PFSK-1 (cell line): ENCODE results near the gene VCX3A. TPM values are rescaled to one million over a fixed set of nuclear protein-coding genes. Genes with fewer than 3 reads are reported as not detected.
"Not testable (repeated sequence)": the region's sequence is repeated elsewhere in the genome, so short reads cannot be mapped to it uniquely, and the experiment has no call there.

Experiments used
- FOXP2 ChIP-seq: optimal IDR thresholded peaks from 2 replicates; pipeline ENCODE3; 2011; ENCODE audit warnings: borderline replicate concordance, control low read depth, inconsistent platforms; ENCODE audit not compliant: insufficient read depth; ENCODE audit errors: extremely low read length, extremely low read depth
- POLR2AphosphoS5 ChIP-seq: IDR thresholded peaks from 2 replicates; pipeline ENCODE4 v1.6.1; 2012; ENCODE audit warnings: low read depth, mild to moderate bottlenecking, control low read depth, low read length, moderate library complexity
- SIN3A ChIP-seq: IDR thresholded peaks from 2 replicates; pipeline ENCODE4 v1.6.1; 2012; ENCODE audit warnings: mild to moderate bottlenecking, low read length, moderate library complexity, borderline replicate concordance; ENCODE audit not compliant: insufficient read depth
- TAF1 ChIP-seq: IDR thresholded peaks from 2 replicates; pipeline ENCODE4 v1.6.1; 2012; ENCODE audit warnings: low read length, control low read depth, borderline replicate concordance; ENCODE audit not compliant: insufficient read depth
- polyA plus RNA-seq: library from polyadenylated mRNA; unstranded; fragments of >200 nt; gene quantifications from one replicate; pipeline ENCODE4 v1.2.1, GENCODE V29; 2012; ENCODE audit warnings: low read depth, missing spikeins; ENCODE audit not compliant: insufficient read length
- TF ChIP-seq, protein P1 (sequence below), 2 experiments: IDR thresholded peaks; 2 replicates each; pipeline versions ENCODE4 v1.6.1 to v1.8.0; 2011 to 2012; ENCODE audit warnings: low read depth in 2 of 2, low read length in 2 of 2, control low read depth in 1 of 2, inconsistent platforms in 1 of 2, mild to moderate bottlenecking in 1 of 2, moderate library complexity in 1 of 2; ENCODE audit not compliant: insufficient read depth in 1 of 2

The VCX3A gene
- not detected for polyA plus RNA-seq

DNA sequence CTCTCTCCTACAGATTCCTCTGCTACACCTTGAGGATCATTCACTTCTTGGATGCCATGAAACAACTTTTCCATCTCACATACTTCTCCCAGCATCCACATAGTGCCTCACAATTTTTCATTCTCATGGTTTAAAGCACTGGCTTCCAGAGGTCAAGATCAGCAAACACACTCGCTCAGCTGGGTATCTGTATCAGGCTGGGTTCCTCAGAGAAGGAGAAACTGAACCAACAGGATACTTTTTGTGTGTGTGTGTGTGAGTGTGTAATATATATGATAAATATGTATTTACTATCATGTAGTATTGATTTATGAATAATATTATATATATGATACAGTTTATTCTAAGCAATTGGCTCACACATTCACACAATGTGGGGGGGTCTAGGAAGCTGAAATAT is at the start of gene VCX3A:
TSS of gene VCX3A (minus strand) at position 101 of the 400 bp plus-strand sequence. CDS start 621 bp downstream, outside the sequence.
- TF ChIP-seq POLR2AphosphoS5, SIN3A, FOXP2: not testable (repeated sequence)

DNA sequence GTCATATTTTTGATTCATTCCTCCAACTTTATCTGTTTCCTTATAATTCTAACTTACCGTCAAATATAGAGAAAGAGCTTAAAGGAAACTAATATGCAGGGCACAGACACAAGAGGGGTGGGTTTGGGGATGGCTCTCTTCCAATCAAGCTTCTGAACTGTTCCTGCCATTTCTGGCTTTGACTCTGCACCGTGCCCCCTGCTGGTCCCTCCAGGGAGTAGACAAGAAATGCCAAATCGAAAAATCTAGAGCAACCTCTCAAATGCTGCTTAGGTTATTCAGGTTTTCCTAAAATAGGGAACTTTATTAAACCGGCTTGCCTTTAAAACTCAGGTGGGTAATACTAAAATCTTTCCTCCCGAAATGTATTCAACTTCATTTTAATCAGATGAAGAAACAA is 39.8 kb upstream of the VCX3A start:
- TF ChIP-seq POLR2AphosphoS5 (no peak), FOXP2 (no peak), SIN3A (no peak), TAF1 (no peak)
- TF ChIP-seq, protein P1, sequence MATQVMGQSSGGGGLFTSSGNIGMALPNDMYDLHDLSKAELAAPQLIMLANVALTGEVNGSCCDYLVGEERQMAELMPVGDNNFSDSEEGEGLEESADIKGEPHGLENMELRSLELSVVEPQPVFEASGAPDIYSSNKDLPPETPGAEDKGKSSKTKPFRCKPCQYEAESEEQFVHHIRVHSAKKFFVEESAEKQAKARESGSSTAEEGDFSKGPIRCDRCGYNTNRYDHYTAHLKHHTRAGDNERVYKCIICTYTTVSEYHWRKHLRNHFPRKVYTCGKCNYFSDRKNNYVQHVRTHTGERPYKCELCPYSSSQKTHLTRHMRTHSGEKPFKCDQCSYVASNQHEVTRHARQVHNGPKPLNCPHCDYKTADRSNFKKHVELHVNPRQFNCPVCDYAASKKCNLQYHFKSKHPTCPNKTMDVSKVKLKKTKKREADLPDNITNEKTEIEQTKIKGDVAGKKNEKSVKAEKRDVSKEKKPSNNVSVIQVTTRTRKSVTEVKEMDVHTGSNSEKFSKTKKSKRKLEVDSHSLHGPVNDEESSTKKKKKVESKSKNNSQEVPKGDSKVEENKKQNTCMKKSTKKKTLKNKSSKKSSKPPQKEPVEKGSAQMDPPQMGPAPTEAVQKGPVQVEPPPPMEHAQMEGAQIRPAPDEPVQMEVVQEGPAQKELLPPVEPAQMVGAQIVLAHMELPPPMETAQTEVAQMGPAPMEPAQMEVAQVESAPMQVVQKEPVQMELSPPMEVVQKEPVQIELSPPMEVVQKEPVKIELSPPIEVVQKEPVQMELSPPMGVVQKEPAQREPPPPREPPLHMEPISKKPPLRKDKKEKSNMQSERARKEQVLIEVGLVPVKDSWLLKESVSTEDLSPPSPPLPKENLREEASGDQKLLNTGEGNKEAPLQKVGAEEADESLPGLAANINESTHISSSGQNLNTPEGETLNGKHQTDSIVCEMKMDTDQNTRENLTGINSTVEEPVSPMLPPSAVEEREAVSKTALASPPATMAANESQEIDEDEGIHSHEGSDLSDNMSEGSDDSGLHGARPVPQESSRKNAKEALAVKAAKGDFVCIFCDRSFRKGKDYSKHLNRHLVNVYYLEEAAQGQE (IDR thresholded peaks at IDR 0.05; ENCODE audit: insufficient read depth in 1 of 2, low read depth in 2 of 2, low read length in 2 of 2), result no peak

DNA sequence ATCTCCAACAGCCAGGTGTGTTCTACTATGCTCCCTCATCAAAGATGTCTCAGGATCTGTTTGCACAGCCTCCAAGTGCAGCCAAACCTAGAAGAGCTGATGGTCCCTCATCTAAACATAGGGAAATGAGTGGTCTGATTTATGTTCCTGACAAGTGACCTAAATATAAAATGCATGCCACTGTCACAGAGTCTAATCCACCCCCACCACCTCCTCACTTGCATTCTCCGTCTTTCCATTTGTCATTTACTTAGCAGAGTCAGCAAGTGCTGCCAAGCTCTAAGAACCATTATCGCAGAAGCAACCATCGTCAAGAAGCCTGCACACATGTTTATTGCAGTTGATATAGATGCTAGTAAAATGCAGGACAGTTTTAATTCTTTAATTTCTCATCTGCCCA is 33.1 kb upstream of the VCX3A start:
- TF ChIP-seq, protein P1 (IDR thresholded peaks at IDR 0.05; ENCODE audit: insufficient read depth in 1 of 2, low read depth in 2 of 2, low read length in 2 of 2), result no peak
- TF ChIP-seq FOXP2, result no peak
- TF ChIP-seq SIN3A, result no peak
- no peak for TF ChIP-seq TAF1
- no peak for TF ChIP-seq POLR2AphosphoS5

DNA sequence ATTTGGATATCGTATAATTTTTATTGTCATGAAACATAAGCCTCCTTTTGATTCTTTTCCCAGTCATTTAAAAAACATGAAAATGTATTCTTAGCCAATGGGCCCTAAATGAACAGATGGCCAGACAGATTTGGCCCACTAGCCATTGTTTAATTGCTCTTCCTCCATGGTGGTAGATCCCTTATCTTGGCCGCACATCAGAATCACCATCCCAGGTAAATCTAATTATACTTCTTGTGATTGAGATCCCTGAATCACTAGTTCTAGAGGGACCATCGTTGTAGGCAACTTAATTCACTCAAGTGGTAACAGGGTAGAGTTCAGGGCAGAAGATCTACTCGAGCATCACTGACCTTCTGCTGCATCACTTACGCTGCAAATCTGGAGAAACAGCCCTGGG is 24.1 kb upstream of the VCX3A start:
- TF ChIP-seq, protein P1 (IDR thresholded peaks at IDR 0.05; ENCODE audit: insufficient read depth in 1 of 2, low read depth in 2 of 2, low read length in 2 of 2), result no peak
- TF ChIP-seq SIN3A (no peak), POLR2AphosphoS5 (no peak), TAF1 (no peak), FOXP2 (no peak)

DNA sequence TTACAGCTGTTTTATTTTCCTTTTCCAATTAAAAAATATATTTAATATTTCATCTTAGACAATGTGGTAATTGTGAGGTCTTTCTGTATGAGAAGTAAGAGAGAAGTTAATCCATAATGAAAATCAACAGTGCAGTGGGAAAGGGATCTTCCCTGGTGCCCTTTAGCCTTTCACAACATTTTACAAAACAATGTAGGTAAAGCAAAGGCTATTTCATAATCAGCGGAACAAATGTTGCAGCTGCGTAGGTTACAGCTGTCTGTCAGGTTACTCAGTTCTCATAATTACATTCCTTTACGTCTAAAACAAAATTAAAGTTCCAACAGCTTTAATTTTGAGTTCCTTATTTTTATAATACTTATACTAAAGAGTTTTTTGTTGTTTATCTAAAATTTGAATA is 22.8 kb upstream of the VCX3A start:
- TF ChIP-seq SIN3A (no peak), POLR2AphosphoS5 (no peak), TAF1 (no peak), FOXP2 (no peak)
- TF ChIP-seq, protein P1 (IDR thresholded peaks at IDR 0.05; ENCODE audit: insufficient read depth in 1 of 2, low read depth in 2 of 2, low read length in 2 of 2), result no peak
